22Rv1 (cell line): ENCODE measurements around the gene ELP4.

Experiments used
- CTCF ChIP-seq: fragments of 450-650 bp; IDR thresholded peaks from 2 replicates; pipeline ENCODE4 v1.5.1; 2017; ENCODE audit warnings: mild to moderate bottlenecking
- ZFX ChIP-seq: fragments of 450-650 bp; IDR thresholded peaks from 2 replicates; pipeline ENCODE4 v1.6.1; 2017; ENCODE audit warnings: antibody characterized with exemption, borderline replicate concordance

DNA sequence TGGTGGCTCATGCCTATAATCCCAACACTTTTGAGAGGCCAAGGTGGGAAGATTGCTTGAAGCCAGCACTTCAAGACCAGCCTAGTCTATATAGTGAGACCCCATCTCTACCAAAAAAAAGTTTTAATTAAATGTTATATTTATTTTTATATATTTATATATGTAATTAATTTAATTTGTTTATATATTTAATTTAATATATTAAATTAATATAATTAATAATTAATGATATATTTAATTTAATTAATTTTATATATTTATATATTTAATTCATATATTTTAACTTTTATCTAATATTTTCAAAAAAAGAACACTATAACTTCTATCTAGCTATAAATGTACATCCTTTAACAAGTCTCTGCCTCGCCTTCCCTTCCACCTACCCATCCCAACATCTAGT, 196.8 kb downstream of the ELP4 start:
- TF ChIP-seq CTCF (no peak), ZFX (no peak)
